Ishikawa (cell line): ENCODE measurements around the gene OR9Q1.

Experiments
- CEBPB ChIP-seq: IDR thresholded peaks from 2 replicates; pipeline ENCODE4 v1.6.1; 2012
- CREB1 ChIP-seq: IDR thresholded peaks from 2 replicates; pipeline ENCODE4 v1.6.1; 2012; ENCODE audit warnings: low read depth
- EGR1 ChIP-seq: IDR thresholded peaks from 2 replicates; pipeline ENCODE4 v1.6.1; 2012
- EP300 ChIP-seq: IDR thresholded peaks from 2 replicates; pipeline ENCODE4 v1.6.1; 2012; ENCODE audit warnings: borderline replicate concordance
- FOXM1 ChIP-seq: IDR thresholded peaks from 2 replicates; pipeline ENCODE4 v1.6.1; 2012; ENCODE audit warnings: low read depth, borderline replicate concordance
- NFIC ChIP-seq: IDR thresholded peaks from 2 replicates; pipeline ENCODE4 v1.6.1; 2012
- RAD21 ChIP-seq: IDR thresholded peaks from 2 replicates; pipeline ENCODE4 v1.6.1; 2012; ENCODE audit warnings: low read depth
- TAF1 ChIP-seq: IDR thresholded peaks from 2 replicates; pipeline ENCODE4 v1.6.1; 2012; ENCODE audit warnings: low read depth, mild to moderate bottlenecking
- TEAD4 ChIP-seq: IDR thresholded peaks from 2 replicates; pipeline ENCODE4 v1.6.1; 2012
- TF ChIP-seq, protein P1 (sequence below): IDR thresholded peaks from 2 replicates; pipeline ENCODE4 v1.6.1; 2012; ENCODE audit warnings: low read depth, mild to moderate bottlenecking
- TF ChIP-seq, protein P2 (sequence below): IDR thresholded peaks from 2 replicates; pipeline ENCODE4 v1.6.1; 2012
- TF ChIP-seq, protein P3 (sequence below): IDR thresholded peaks from 2 replicates; pipeline ENCODE4 v1.6.1; 2012

GRCh38 chr11:58192229-58192628 is 168.5 kb downstream of the OR9Q1 start:
- no peak for TF ChIP-seq EP300
- no peak for TF ChIP-seq CEBPB
- TF ChIP-seq, protein P1, sequence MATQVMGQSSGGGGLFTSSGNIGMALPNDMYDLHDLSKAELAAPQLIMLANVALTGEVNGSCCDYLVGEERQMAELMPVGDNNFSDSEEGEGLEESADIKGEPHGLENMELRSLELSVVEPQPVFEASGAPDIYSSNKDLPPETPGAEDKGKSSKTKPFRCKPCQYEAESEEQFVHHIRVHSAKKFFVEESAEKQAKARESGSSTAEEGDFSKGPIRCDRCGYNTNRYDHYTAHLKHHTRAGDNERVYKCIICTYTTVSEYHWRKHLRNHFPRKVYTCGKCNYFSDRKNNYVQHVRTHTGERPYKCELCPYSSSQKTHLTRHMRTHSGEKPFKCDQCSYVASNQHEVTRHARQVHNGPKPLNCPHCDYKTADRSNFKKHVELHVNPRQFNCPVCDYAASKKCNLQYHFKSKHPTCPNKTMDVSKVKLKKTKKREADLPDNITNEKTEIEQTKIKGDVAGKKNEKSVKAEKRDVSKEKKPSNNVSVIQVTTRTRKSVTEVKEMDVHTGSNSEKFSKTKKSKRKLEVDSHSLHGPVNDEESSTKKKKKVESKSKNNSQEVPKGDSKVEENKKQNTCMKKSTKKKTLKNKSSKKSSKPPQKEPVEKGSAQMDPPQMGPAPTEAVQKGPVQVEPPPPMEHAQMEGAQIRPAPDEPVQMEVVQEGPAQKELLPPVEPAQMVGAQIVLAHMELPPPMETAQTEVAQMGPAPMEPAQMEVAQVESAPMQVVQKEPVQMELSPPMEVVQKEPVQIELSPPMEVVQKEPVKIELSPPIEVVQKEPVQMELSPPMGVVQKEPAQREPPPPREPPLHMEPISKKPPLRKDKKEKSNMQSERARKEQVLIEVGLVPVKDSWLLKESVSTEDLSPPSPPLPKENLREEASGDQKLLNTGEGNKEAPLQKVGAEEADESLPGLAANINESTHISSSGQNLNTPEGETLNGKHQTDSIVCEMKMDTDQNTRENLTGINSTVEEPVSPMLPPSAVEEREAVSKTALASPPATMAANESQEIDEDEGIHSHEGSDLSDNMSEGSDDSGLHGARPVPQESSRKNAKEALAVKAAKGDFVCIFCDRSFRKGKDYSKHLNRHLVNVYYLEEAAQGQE = no peak
- no peak for TF ChIP-seq TAF1
- no peak for TF ChIP-seq EGR1
- TF ChIP-seq TEAD4 = no peak
- no peak for TF ChIP-seq CREB1
- no peak for TF ChIP-seq RAD21
- TF ChIP-seq, protein P2, sequence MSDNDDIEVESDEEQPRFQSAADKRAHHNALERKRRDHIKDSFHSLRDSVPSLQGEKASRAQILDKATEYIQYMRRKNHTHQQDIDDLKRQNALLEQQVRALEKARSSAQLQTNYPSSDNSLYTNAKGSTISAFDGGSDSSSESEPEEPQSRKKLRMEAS = no peak
- TF ChIP-seq, protein P3, sequence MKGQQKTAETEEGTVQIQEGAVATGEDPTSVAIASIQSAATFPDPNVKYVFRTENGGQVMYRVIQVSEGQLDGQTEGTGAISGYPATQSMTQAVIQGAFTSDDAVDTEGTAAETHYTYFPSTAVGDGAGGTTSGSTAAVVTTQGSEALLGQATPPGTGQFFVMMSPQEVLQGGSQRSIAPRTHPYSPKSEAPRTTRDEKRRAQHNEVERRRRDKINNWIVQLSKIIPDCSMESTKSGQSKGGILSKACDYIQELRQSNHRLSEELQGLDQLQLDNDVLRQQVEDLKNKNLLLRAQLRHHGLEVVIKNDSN = no peak
- TF ChIP-seq NFIC = no peak
- TF ChIP-seq FOXM1 = no peak
